ENCODE measurements around the gene SHH. TPM values are rescaled to one million over a fixed set of nuclear protein-coding genes. Genes with fewer than 3 reads are reported as not detected.

The SHH gene
- total RNA-seq, 1 experiment from 2014 or later = 0.11 TPM

GRCh38 chr7:155816996-155817395, 4.7 kb upstream of the SHH start:
- CTCF ChIA-PET = interaction anchor here (0.7 kb wide), 1 partner anchor 145 kb away, joined by 4 read pairs; no protein-coding TSS in a partner anchor

GRCh38 chr7:155816192-155816508, 3.9 kb upstream of the SHH start:
- POLR2A ChIA-PET (ENCODE audit: unreplicated experiment) = no interaction called here
- H3K9me3 ChIP-seq (ENCODE audit: low read length) = no peaks in the 10 kb centered on the region

More at GRCh38 chr7:155816996-155817395, 4.7 kb upstream of the SHH start:
- no peak for ATAC-seq
- H3K4me1 ChIP-seq (ENCODE audit: insufficient read depth, low read length) = peaks cover 9% of the 10 kb centered on the region
- H3K9ac ChIP-seq (ENCODE audit: low read length) = no peak overlapping the region
- H3K4me2 ChIP-seq (ENCODE audit: low read length) = no peak overlapping the region
- H3K4me3 ChIP-seq (ENCODE audit: low read length) = no peak overlapping the region
- peaks cover 14% of the 10 kb centered on the region for H3K27me3 ChIP-seq (ENCODE audit: low read length)
- no peak for TF ChIP-seq CTCF (conservative IDR thresholded peaks at IDR 0.05; ENCODE audit: low read depth, low read length)
- TF ChIP-seq EZH2phosphoT487 (IDR thresholded peaks at IDR 0.05; ENCODE audit: borderline replicate concordance, low read length) = no peak
- intact Hi-C loops (cut with micrococcal nuclease) = loop anchor here (5.0 kb wide), 1 partner anchor 135 kb away; no protein-coding TSS in a partner anchor
- H3F3A ChIP-seq (ENCODE audit: low read length, unreplicated experiment) = no peaks in the 10 kb centered on the region
- no peaks in the 10 kb centered on the region for H3K9me2 ChIP-seq (replicated peaks; ENCODE audit: low read length)
- no peaks in the 10 kb centered on the region for H3K79me2 ChIP-seq (ENCODE audit: low read length)
- no peaks in the 10 kb centered on the region for H3K9me3 ChIP-seq (ENCODE audit: low read length)
- POLR2A ChIA-PET (ENCODE audit: unreplicated experiment) = no interaction called here
- H2AFZ ChIP-seq (ENCODE audit: low read length) = no peak overlapping the region
- no peak overlapping the region for H3K27ac ChIP-seq (ENCODE audit: low read length)
- H3K36me3 ChIP-seq (ENCODE audit: low read depth, low read length) = no peaks in the 10 kb centered on the region
- no peaks in the 10 kb centered on the region for H4K20me1 ChIP-seq (ENCODE audit: low read length)
- no peak for DNase-seq
- BruUV-seq (replicated peaks) = no TSS peak

More at GRCh38 chr7:155816192-155816508, 3.9 kb upstream of the SHH start:
- H3K4me2 ChIP-seq (ENCODE audit: low read length) = no peak overlapping the region
- H2AFZ ChIP-seq (ENCODE audit: low read length) = no peak overlapping the region
- no peaks in the 10 kb centered on the region for H3K9me2 ChIP-seq (replicated peaks; ENCODE audit: low read length)
- no peak overlapping the region for H3K9ac ChIP-seq (ENCODE audit: low read length)
- no peak for TF ChIP-seq CTCF (conservative IDR thresholded peaks at IDR 0.05; ENCODE audit: low read depth, low read length)
- no peak for TF ChIP-seq EZH2phosphoT487 (IDR thresholded peaks at IDR 0.05; ENCODE audit: borderline replicate concordance, low read length)
- no peak for TF ChIP-seq EZH2 (IDR thresholded peaks at IDR 0.05; ENCODE audit: low read length, unreplicated experiment)
- ATAC-seq (no peak), DNase-seq (no peak)
- BruUV-seq (replicated peaks) = no TSS peak
- CTCF ChIA-PET = interaction anchor here (0.7 kb wide), 1 partner anchor 146 kb away, joined by 4 read pairs; no protein-coding TSS in a partner anchor
- no peaks in the 10 kb centered on the region for H3K79me2 ChIP-seq (ENCODE audit: low read length)
- no peak overlapping the region for H3K27ac ChIP-seq (ENCODE audit: low read length)
- no peaks in the 10 kb centered on the region for H3K36me3 ChIP-seq (ENCODE audit: low read depth, low read length)
- no peak overlapping the region for H3K4me3 ChIP-seq (ENCODE audit: low read length)
- H3K4me1 ChIP-seq (ENCODE audit: insufficient read depth, low read length) = peaks cover 18% of the 10 kb centered on the region
- H3K27me3 ChIP-seq (ENCODE audit: low read length) = peaks cover 22% of the 10 kb centered on the region
- no peaks in the 10 kb centered on the region for H4K20me1 ChIP-seq (ENCODE audit: low read length)
- no peaks in the 10 kb centered on the region for H3F3A ChIP-seq (ENCODE audit: low read length, unreplicated experiment)
- intact Hi-C loops (cut with micrococcal nuclease) = loop anchor here (5.0 kb wide), 1 partner anchor 136 kb away; no protein-coding TSS in a partner anchor
